SKM-1 treated with dmso at 0.1 percent for 144 hours (cell line): ENCODE measurements around the gene MAPKAPK3.
"Not testable (repeated sequence)": the region's sequence is repeated elsewhere in the genome, so short reads cannot be mapped to it uniquely, and the experiment has no call there.

Experiments used
- DNase-seq: peaks from one replicate; lab custom pipeline; 2025; ENCODE audit not compliant: unreplicated experiment; lab: John Stamatoyannopoulos, UW

Gene MAPKAPK3

DNA sequence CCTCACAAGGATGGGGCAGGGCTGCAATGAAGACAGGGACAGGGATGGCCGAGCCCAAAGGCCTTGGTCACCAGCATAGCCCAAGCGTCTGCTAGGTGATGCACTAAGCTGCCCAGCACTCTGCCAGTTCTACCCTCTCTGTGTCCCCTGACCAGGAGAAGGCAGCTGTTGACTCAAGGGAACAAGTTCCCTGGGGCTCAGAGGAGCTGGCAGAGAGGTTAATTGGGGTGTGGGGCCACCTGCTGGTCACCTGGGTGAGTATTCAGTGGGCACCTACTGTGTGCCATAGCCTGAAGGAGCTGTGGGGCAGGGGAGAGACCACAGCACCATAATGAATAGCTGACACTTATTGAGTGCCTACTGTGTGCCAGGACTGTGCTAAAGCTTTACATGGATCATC lies 35.8 kb downstream of the MAPKAPK3 start:
- peak; percentile 60 for DNase-seq

- DNase-seq = no peak
Measured at GRCh38 chr3:50653937-50654595, 37.1 kb downstream of the MAPKAPK3 start.

GRCh38 chr3:50655009-50655830 lies 38.3 kb downstream of the MAPKAPK3 start:
- DNase-seq = peak; percentile 56

- no peak for DNase-seq
Measured at GRCh38 chr3:50656417-50657195, 39.7 kb downstream of the MAPKAPK3 start.

- DNase-seq = no peak
Measured at GRCh38 chr3:50657407-50657806, 40.5 kb downstream of the MAPKAPK3 start.

DNA sequence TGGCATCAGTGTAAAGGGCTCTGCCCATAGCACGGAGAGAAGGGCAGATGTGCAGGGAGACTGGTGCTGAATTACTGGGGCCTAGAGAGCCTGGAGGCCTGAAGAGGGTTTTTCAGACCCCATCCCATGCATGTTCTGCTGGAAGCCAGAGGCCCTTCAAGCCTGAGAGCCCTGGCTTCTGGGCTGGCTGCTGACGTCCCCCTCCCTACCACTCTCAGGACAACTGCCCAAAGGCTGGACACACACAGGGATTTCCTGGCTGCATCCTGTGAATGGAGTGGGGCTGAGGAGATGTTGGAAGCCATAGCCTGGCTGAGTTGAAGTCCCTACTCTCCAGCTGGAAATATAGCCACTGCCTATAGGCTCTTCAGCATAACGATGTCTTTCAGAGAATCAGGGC lies 40.9 kb downstream of the MAPKAPK3 start:
- DNase-seq = no peak

DNA sequence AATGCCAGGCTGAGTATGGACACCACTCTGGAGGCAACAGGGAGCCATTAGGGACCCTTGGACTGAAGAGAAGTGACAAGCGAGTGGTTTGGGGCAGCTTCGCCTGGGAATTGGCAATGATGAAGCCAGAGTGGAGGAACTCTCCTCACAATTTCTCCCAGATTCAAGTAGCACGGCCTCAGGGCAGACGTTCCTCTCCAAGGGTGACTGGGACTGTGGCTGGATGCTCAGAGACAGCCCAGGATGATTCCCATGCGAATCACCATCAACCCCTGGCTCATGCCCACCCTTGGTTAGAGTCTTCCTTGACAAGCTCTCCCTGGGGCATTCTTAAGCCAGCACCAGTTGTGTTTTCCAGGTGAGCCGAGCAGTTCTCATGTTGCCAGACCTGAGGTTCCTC lies 41.5 kb downstream of the MAPKAPK3 start:
- no peak for DNase-seq

DNA sequence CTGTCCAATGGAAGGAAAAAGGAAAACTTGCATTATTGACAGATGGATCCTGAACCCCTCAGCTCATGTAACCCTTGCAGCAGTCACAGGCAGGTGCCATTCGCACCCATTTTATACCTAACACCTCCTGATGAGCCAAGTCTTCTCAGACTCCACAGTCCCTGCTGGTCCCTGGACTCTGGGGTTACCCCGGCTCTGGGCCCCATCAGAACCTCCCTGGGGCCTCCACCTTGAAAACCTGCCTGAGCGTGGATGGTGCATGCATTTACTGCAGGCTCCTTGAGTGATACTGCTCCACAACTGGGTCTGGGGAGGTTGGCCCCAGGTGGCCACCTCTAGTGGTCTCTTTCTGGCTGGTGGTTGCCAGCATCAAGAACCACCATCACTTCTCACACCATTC lies 41.9 kb downstream of the MAPKAPK3 start:
- no peak for DNase-seq

- no peak for DNase-seq
Measured at GRCh38 chr3:50660386-50660785, 43.4 kb downstream of the MAPKAPK3 start.

- DNase-seq = no peak
Measured at GRCh38 chr3:50661321-50661837, 44.4 kb downstream of the MAPKAPK3 start.

DNA sequence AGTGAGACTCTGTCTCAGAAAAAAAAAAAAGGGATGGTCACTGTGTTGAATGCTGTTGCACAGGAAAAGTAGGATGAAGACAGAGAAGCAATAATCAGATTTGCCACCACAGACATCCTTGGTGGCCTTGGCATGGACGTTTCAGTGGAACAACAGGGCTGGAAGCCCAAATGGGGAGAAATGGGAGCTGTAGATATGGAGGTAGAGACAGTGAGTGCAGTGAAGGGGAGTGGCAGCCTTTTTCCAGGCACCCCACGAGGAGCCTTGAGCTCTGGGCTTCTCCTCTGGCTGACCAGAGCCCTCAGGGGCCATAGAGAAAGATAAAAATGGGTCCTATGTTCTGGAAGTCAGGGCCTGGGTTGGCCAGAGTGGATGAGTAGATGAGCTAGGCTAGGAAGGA lies 45.5 kb downstream of the MAPKAPK3 start:
- DNase-seq = no peak

DNA sequence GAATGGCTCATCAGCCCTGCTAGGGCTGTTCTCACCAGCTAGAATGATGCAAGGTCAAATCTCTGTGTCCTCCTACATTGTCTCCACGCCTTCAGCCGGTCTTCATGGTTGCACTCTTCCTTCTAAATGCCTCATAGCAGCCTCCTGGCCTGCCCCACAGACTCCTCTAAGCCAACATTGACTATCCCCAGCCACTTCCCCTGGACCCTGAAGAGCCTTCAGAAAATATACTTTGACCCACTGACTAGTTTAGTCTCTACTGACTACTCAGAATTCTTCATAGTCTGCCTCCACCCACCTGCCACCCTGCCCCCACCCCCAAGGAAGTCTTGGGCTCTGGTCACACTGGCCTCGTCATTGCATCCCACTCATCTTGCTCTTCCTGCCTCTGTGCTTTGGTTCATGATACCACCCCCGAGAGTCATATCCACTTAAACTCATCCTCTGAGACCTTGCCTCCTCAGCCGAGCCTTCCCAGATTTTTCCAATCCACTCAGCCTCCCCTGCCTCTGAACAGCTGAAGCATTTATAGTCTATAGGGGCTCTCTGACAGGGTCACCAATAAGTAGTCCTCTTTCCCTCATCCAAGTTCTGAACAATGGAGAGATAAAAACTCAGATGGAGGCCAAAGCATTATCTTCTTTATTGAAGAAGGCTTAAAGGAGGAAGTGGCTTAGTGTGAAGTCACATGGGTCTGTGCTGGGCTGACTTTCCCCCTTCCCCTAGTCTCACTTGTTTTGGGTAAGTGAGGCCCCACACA lies 48.3 kb downstream of the MAPKAPK3 start:
- peak; percentile 57 for DNase-seq

DNA sequence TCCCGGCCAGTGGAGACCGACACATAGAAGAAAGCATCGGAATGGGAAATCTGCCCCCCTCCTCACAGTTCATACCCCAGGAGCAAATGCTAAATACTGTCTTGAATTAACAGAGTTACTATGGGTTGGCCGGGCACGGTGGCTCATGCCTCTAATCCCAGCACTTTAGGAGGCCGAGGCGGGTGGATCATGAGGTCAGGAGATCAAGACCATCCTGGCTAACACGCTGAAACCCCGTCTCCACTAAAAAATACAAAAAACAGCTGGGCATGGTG lies 48.8 kb downstream of the MAPKAPK3 start:
- not testable (repeated sequence) for DNase-seq

- DNase-seq = no peak
Measured at GRCh38 chr3:50666837-50667236, 49.9 kb downstream of the MAPKAPK3 start.

- no peak for DNase-seq
Measured at GRCh38 chr3:50671331-50671730, 54.4 kb downstream of the MAPKAPK3 start.

GRCh38 chr3:50672656-50673055 lies 55.7 kb downstream of the MAPKAPK3 start:
- DNase-seq = no peak

DNA sequence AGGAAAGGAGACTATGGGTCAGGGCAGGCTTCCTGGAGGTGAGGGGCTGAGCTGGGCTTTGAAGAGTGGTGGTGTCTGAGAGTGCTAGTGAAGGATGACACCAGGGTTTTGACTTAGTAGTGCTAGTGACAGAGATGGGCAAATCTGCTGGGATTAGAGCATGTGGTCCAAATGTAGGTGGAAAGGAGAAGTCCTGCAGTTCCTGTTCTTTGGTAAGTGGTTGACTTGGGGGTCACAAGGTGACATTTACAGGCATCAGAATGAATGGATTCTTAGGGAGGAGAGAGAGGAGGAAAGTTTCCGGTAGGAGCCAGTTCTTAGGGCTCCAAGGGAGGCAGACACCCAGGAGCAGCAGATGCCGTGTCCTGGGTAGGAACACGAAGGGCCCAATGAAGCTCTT lies 57.0 kb downstream of the MAPKAPK3 start:
- peak; percentile 78 for DNase-seq

GRCh38 chr3:50674349-50675178 lies 57.6 kb downstream of the MAPKAPK3 start, which contains the start of gene DOCK3:
DOCK3 (plus strand) TSS chr3:50674927; CDS start chr3:50675264, 337 bp downstream.
- DNase-seq = peak; percentile 38

DNA sequence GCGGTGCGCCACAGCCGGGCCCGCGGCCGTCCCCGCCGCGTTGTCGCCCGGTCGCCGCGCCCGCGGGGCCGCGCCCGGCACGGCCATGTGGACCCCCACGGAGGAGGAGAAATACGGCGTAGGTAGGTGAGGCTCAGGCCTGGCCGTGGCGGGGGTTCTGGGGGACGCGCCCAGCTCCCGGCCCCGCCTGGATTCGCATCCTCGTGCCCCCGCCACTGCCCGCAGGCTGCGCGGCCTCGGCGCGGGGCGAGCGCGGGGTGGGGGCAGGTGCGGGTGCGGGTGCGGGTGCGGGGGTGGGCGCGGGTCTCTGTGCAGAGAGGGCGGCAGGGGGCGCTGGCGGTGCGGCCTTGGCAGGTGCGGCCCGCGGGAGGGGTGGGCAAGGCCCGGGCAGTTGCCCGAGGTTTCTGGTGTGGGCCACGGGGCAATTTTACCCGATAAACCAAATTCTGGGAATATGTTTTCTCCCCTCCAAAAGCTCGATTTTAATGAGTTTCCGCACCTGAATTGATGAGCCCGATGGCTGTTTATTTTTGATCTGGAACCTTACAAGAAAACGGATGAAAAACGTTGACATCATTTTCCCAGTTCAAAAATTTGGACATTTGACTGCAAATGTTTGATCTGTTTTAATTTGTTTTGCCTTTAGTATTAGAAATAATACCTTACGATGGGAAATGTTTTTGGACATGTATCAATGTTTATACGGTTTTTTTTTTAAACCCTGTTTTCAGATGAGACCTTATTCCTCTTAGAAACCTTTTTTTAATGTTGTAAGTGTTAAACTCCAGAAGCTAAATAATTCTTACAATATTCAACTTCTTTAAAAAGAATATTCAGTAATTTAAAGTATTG lies 58.5 kb downstream of the MAPKAPK3 start:
- DNase-seq = peak; percentile 31
